GM12878 (cell line): ENCODE data around the gene HGS. TPM values are rescaled to one million over a fixed set of nuclear protein-coding genes. Genes with fewer than 3 reads are reported as not detected.

Experiments
- BHLHE40 ChIP-seq, 2 experiments: fragments of 450-650 bp in 1 of 2; IDR thresholded peaks; 2 replicates each; pipeline ENCODE4 v1.6.1; 2011 to 2017; ENCODE audit warnings: low read depth in 2 of 2, borderline replicate concordance in 1 of 2, improper control_type of control experiment in 1 of 2, low read length in 1 of 2, mild to moderate bottlenecking in 1 of 2
- CHD2 ChIP-seq: IDR thresholded peaks from 2 replicates; pipeline ENCODE4 v1.6.1; 2011; ENCODE audit warnings: low read depth, low read length, improper control_type of control experiment, borderline replicate concordance
- HSF1 ChIP-seq: fragments of 150-350 bp; IDR thresholded peaks from 2 replicates; pipeline ENCODE4 v1.6.1; 2014; ENCODE audit warnings: mild to moderate bottlenecking, low read depth, low read length
- IRF3 ChIP-seq: fragments of 450-650 bp; IDR thresholded peaks from 2 replicates; pipeline ENCODE4 v1.6.1; 2014; ENCODE audit warnings: mild to moderate bottlenecking
- KAT2A ChIP-seq: conservative IDR thresholded peaks from 2 replicates; pipeline ENCODE4 v1.6.1; 2011; ENCODE audit warnings: low read depth, low read length; ENCODE audit not compliant: control insufficient read depth
- MEF2A ChIP-seq: IDR thresholded peaks from 2 replicates; pipeline ENCODE4 v1.6.1; 2011; ENCODE audit warnings: low read depth, mild to moderate bottlenecking, low read length, moderate library complexity; ENCODE audit not compliant: insufficient read depth
- MEF2B ChIP-seq: fragments of 450-650 bp; IDR thresholded peaks from 2 replicates; pipeline ENCODE4 v1.6.1; 2018; ENCODE audit warnings: mild to moderate bottlenecking, moderate library complexity; ENCODE audit not compliant: partially characterized antibody, poor library complexity, severe bottlenecking
- MYC ChIP-seq: IDR thresholded peaks from 2 replicates; pipeline ENCODE4 v1.6.1; 2011; ENCODE audit warnings: mild to moderate bottlenecking, low read length, moderate library complexity, inconsistent platforms; ENCODE audit not compliant: insufficient read depth, insufficient replicate concordance, insufficient read length, severe bottlenecking
- NKRF ChIP-seq: fragments of 450-650 bp; conservative IDR thresholded peaks from 2 replicates; pipeline ENCODE4 v1.6.1; 2017; ENCODE audit warnings: mild to moderate bottlenecking, moderate library complexity
- PAX5 ChIP-seq: IDR thresholded peaks from 2 replicates; pipeline ENCODE4 v1.6.1; 2011; ENCODE audit warnings: low read depth, low read length, borderline replicate concordance
- PML ChIP-seq: IDR thresholded peaks from 2 replicates; pipeline ENCODE4 v1.6.1; 2012; ENCODE audit warnings: low read length, inconsistent platforms
- POLR2AphosphoS5 ChIP-seq: IDR thresholded peaks from 2 replicates; pipeline ENCODE4 v1.6.1; 2011; ENCODE audit warnings: mild to moderate bottlenecking, low read length, inconsistent platforms
- TCF3 ChIP-seq: IDR thresholded peaks from 2 replicates; pipeline ENCODE4 v1.6.1; 2012; ENCODE audit warnings: low read depth, mild to moderate bottlenecking, low read length, borderline replicate concordance; ENCODE audit not compliant: insufficient read depth
- ZBED1 ChIP-seq: IDR thresholded peaks from 2 replicates; pipeline ENCODE4 v1.6.1; 2016; ENCODE audit warnings: borderline replicate concordance
- ZBTB40 ChIP-seq: fragments of 450-650 bp; IDR thresholded peaks from 2 replicates; pipeline ENCODE4 v1.6.1; 2016; ENCODE audit warnings: mild to moderate bottlenecking, moderate library complexity, borderline replicate concordance
- ZNF207 ChIP-seq: fragments of 450-650 bp; IDR thresholded peaks from 2 replicates; pipeline ENCODE4 v1.6.1; 2014; ENCODE audit warnings: antibody characterized with exemption, mild to moderate bottlenecking, borderline replicate concordance
- polyA plus RNA-seq, 11 experiments: library from polyadenylated mRNA; depleted of rRNA in 4 of 11; unstranded in 6 of 11; stranded (reverse) in 5 of 11; fragments of >200 nt; fragmentation: Nextera tagmentation in 4 of 11; fragmentation: Illumina TruSeq in 1 of 11; extraction: Ambion mirVana in 4 of 11; extraction: Trizol in 1 of 11; gene quantifications; 1 replicate in 1 of 11; 2 replicates in 10 of 11; pipeline versions ENCODE4 v1.2.1 to v1.2.3, GENCODE V29; 2011 to 2016; ENCODE audit warnings: inconsistent platforms in 2 of 11, missing spikeins in 2 of 11, low read depth in 1 of 11
- total RNA-seq, 4 experiments: library from RNA; depleted of rRNA in 3 of 4; stranded (reverse); fragments of >200 nt in 3 of 4; fragmentation: Illumina TruSeq in 1 of 4; extraction: Trizol in 1 of 4; gene quantifications; 2 replicates each; pipeline versions ENCODE4 v1.2.1 to v1.2.3, GENCODE V29; 2013 to 2021

Gene HGS
- total and polyA plus RNA-seq, 10 of the 15 experiments (the other 5 are each of a cell fraction or from before 2014, with no cell fraction given), result 2.2 to 85.6 (median 55.3) TPM

- TF ChIP-seq HSF1 (no peak), TCF3 (0 out of 2 replicates have a peak, but pooled peaks have one; percentile 16), ZBED1 (no peak), ZBTB40 (no peak), MEF2A (no peak), NKRF (no peak), POLR2AphosphoS5 (peak; percentile 68; the same call in 1 of the 2 replicates), PAX5 (peak; percentile 28; the same call in 1 of the 2 replicates), BHLHE40 (IDR thresholded peaks at IDR 0.05; ENCODE audit: borderline replicate concordance in 1 of 2, low read depth in 2 of 2, low read length in 1 of 2) (no peak), MYC (peak; percentile 94), MEF2B (peak; percentile 13), ZNF207 (no peak), KAT2A (no peak), PML (peak; percentile 4; the same call in 1 of the 2 replicates), IRF3 (no peak), CHD2 (0 out of 2 replicates have a peak, but pooled peaks have one; percentile 36)
These were observed 18.4 kb upstream of the HGS start (continued) for GRCh38 chr17:81665205-81666091.
